ENCODE data around the gene FSD2. TPM values are rescaled to one million over a fixed set of nuclear protein-coding genes. Genes with fewer than 3 reads are reported as not detected.

The FSD2 gene
- total and polyA plus RNA-seq, 9 donors: 22.1 to 50.1 (median 44.3) TPM

DNA sequence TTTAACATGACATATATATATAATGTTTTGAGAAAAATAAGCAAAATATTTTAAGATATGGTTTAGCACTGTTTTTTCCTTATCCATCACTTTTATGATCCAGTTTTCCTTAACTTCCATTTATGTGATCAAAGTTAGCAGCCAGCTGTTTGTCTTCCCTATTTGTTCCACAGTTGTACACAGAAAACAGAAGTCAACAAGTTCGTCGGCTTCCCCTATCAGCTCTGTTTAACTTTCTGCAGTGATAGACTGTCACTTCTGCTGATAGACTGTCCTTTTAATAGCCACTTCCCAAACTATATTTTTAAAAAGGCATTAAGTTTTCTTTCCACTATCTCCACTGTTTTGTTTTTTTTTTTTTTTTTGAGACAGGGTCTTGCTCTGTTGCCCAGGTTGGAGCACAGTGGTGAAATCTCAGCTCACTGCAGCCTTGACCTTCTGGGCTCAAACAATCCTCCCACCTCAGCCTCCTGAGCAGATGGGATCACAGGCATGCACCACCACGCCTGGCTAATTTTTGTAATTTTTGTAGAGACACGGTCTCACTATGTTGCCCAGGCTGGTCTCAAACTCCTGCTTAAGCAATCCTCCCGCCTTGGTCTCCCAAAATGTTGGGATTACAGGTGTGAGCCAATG is 7.2 kb downstream of the FSD2 start:
- Histone ChIP-seq H3K4me1 (ENCODE audit: control insufficient read depth, insufficient read depth, low read length) (peaks cover 24% of the 10 kb centered on the region), H3K4me3 (ENCODE audit: low read length) (no peak overlapping the region), H3K9me3 (replicated peaks; ENCODE audit: control insufficient read depth, low read depth, low read length) (no peaks in the 10 kb centered on the region), H3K27ac (ENCODE audit: low read length) (peak overlapping the region; percentile 59), H3K27me3 (ENCODE audit: control insufficient read depth, insufficient read depth, low read length) (no peaks in the 10 kb centered on the region), H3K36me3 (ENCODE audit: control insufficient read depth, insufficient read depth, low read length) (peaks cover 3% of the 10 kb centered on the region)
- DNase-seq: peak; percentile 45
- 84% methylated on average over 3 of the region's 5 CpGs for WGBS (ENCODE audit: insufficient coverage)

DNA sequence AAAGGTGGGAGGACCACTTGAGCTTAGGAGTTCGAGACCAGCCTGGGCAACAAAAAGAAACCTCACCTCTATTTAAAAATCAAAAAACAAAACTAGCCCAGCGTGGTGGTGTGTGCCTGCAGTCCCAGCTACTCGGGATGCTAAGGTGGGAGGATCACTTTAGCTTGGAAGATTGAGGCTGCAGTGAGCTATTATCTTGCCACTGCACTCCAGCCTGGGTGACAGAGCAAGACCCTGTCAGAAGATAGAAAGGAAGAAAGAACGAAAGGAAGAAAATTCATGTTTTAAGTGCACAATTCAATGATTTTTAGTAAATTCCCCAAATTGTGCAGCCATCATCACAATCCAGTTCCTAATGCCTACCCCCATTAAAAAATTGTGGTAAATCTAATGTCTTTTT is 7.8 kb downstream of the FSD2 start:
- Histone ChIP-seq H3K4me1 (ENCODE audit: control insufficient read depth, insufficient read depth, low read length) (peaks cover 21% of the 10 kb centered on the region), H3K9me3 (replicated peaks; ENCODE audit: control insufficient read depth, low read depth, low read length) (no peaks in the 10 kb centered on the region), H3K36me3 (ENCODE audit: control insufficient read depth, insufficient read depth, low read length) (peaks cover 3% of the 10 kb centered on the region), H3K27ac (ENCODE audit: low read length) (no peak overlapping the region), H3K4me3 (ENCODE audit: low read length) (no peak overlapping the region), H3K27me3 (ENCODE audit: control insufficient read depth, insufficient read depth, low read length) (no peaks in the 10 kb centered on the region)
- WGBS (ENCODE audit: insufficient coverage): no CpG with 5 or more reads among the region's 4 CpGs
- DNase-seq: no peak

DNA sequence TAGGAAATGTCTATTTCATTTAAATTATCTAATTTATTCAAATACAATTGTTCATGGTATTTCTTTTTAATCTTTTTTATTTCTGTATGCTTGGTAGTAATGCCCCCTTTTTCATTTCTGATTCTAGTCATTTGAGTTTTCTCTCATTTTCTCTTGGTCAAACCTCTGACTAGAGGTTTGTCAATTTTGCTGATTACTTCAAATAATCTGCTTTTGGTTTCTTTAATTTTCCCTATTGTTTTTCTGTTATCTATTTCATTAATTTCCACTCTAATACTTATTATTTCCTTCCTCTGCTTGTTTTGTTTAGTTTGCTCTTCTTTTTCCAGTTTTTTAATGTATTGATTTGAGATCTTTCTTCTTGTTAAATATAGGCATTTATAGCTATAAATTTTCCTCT is 12.1 kb downstream of the FSD2 start:
- Histone ChIP-seq H3K4me1 (ENCODE audit: control insufficient read depth, insufficient read depth, low read length) (no peaks in the 10 kb centered on the region), H3K9me3 (replicated peaks; ENCODE audit: control insufficient read depth, low read depth, low read length) (no peaks in the 10 kb centered on the region), H3K27ac (ENCODE audit: low read length) (no peak overlapping the region), H3K27me3 (ENCODE audit: control insufficient read depth, insufficient read depth, low read length) (no peaks in the 10 kb centered on the region), H3K4me3 (ENCODE audit: low read length) (no peak overlapping the region), H3K36me3 (ENCODE audit: control insufficient read depth, insufficient read depth, low read length) (no peaks in the 10 kb centered on the region)
- no peak for DNase-seq

GRCh38 chr15:82792068-82792467 is 13.8 kb downstream of the FSD2 start:
- Histone ChIP-seq H3K9me3 (replicated peaks; ENCODE audit: control insufficient read depth, low read depth, low read length) (no peaks in the 10 kb centered on the region), H3K4me3 (ENCODE audit: low read length) (no peak overlapping the region), H3K27ac (ENCODE audit: low read length) (no peak overlapping the region), H3K27me3 (ENCODE audit: control insufficient read depth, insufficient read depth, low read length) (no peaks in the 10 kb centered on the region), H3K36me3 (ENCODE audit: control insufficient read depth, insufficient read depth, low read length) (peaks cover under 1% of the 10 kb centered on the region), H3K4me1 (ENCODE audit: control insufficient read depth, insufficient read depth, low read length) (no peaks in the 10 kb centered on the region)
- whole genome bisulfite sequencing (ENCODE audit: insufficient coverage): no CpG with 5 or more reads among the region's 1 CpG
- DNase-seq: no peak

GRCh38 chr15:82790321-82790720 is 15.5 kb downstream of the FSD2 start:
- H3K4me3 ChIP-seq (ENCODE audit: low read length): no peak overlapping the region
- no peaks in the 10 kb centered on the region for H3K9me3 ChIP-seq (replicated peaks; ENCODE audit: control insufficient read depth, low read depth, low read length)
- no peaks in the 10 kb centered on the region for H3K27me3 ChIP-seq (ENCODE audit: control insufficient read depth, insufficient read depth, low read length)
- 54% methylated on average over 2 of the region's 11 CpGs for WGBS (ENCODE audit: insufficient coverage)
- H3K36me3 ChIP-seq (ENCODE audit: control insufficient read depth, insufficient read depth, low read length): peaks cover 7% of the 10 kb centered on the region
- no peaks in the 10 kb centered on the region for H3K4me1 ChIP-seq (ENCODE audit: control insufficient read depth, insufficient read depth, low read length)
- no peak for DNase-seq
- no peak overlapping the region for H3K27ac ChIP-seq (ENCODE audit: low read length)

DNA sequence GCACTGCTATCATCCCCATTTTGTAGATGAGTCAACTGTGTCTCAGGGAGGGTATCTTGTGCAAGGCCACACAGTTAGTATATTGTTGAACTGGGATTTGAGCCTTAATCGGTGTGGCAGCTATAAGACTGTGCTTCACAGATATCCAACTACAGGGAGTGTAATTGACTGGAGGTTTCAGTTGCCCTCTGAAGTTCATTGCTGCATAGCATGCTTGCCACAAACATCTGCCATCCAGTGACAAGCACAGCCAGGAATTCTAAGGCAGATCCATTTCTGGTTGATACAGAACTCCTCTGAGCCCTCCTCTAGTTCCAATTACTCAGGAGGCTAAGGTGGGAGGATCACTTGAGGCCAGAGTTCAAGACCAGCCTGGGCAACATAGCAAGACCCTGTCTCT is 16.4 kb downstream of the FSD2 start:
- WGBS (ENCODE audit: insufficient coverage): no CpG with 5 or more reads among the region's 1 CpG
- H3K9me3 ChIP-seq (replicated peaks; ENCODE audit: control insufficient read depth, low read depth, low read length): no peaks in the 10 kb centered on the region
- no peak overlapping the region for H3K27ac ChIP-seq (ENCODE audit: low read length)
- H3K4me1 ChIP-seq (ENCODE audit: control insufficient read depth, insufficient read depth, low read length): no peaks in the 10 kb centered on the region
- H3K4me3 ChIP-seq (ENCODE audit: low read length): no peak overlapping the region
- H3K36me3 ChIP-seq (ENCODE audit: control insufficient read depth, insufficient read depth, low read length): peaks cover 7% of the 10 kb centered on the region
- no peak for DNase-seq
- H3K27me3 ChIP-seq (ENCODE audit: control insufficient read depth, insufficient read depth, low read length): no peaks in the 10 kb centered on the region

DNA sequence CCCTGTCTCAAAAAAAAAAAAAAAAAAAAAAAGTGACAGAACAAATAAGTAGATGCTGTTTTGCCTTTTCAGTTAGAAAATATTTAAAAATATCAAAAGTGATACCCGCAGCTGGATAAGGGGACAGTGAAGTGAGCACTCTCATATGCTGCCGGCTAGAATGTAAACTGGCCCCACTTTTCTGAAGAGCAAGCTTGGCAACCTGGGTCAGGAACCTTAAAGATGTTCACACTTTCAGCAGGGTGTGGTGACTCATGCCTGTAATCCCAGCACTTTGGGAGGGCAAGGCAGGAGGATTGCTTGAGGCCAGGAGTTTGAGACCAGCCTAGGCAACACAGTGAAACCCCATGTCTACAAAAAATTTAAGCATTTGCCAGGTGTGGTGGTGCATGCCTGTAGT is 17.4 kb downstream of the FSD2 start:
- 100% methylated on average over 2 of the region's 2 CpGs for WGBS (ENCODE audit: insufficient coverage)
- H3K4me3 ChIP-seq (ENCODE audit: low read length): no peak overlapping the region
- H3K27me3 ChIP-seq (ENCODE audit: control insufficient read depth, insufficient read depth, low read length): no peaks in the 10 kb centered on the region
- no peaks in the 10 kb centered on the region for H3K9me3 ChIP-seq (replicated peaks; ENCODE audit: control insufficient read depth, low read depth, low read length)
- no peaks in the 10 kb centered on the region for H3K4me1 ChIP-seq (ENCODE audit: control insufficient read depth, insufficient read depth, low read length)
- H3K36me3 ChIP-seq (ENCODE audit: control insufficient read depth, insufficient read depth, low read length): peaks cover 7% of the 10 kb centered on the region
- DNase-seq: no peak
- H3K27ac ChIP-seq (ENCODE audit: low read length): no peak overlapping the region

DNA sequence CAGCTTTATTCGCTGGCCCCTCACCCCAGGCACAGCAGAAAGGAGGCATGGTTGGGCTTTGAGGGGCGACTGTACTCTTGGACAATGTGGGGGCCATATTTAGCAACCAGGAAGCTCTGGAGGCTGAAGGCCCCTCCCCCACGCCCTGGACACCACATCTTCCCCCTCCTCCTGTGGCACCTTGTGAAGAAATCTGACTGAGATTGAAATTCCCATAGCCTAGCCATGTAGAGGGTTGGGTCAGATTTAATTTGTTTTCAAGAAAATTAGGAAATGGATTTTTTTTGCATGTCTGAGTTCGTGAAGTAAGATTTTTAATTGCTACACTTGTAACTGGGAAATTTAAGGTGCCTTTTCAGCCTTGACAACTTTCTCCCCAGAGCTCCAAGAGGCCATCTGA is 24.5 kb downstream of the FSD2 start:
- WGBS (ENCODE audit: insufficient coverage): 80% methylated on average over 1 of the region's 4 CpGs
- no peak overlapping the region for H3K27ac ChIP-seq (ENCODE audit: low read length)
- H3K4me1 ChIP-seq (ENCODE audit: control insufficient read depth, insufficient read depth, low read length): no peaks in the 10 kb centered on the region
- H3K4me3 ChIP-seq (ENCODE audit: low read length): no peak overlapping the region
- no peak for DNase-seq
- H3K36me3 ChIP-seq (ENCODE audit: control insufficient read depth, insufficient read depth, low read length): no peaks in the 10 kb centered on the region
- H3K9me3 ChIP-seq (replicated peaks; ENCODE audit: control insufficient read depth, low read depth, low read length): no peaks in the 10 kb centered on the region
- no peaks in the 10 kb centered on the region for H3K27me3 ChIP-seq (ENCODE audit: control insufficient read depth, insufficient read depth, low read length)

- no peak for DNase-seq
- Histone ChIP-seq H3K36me3 (ENCODE audit: control insufficient read depth, insufficient read depth, low read length) (no peaks in the 10 kb centered on the region), H3K27me3 (ENCODE audit: control insufficient read depth, insufficient read depth, low read length) (no peaks in the 10 kb centered on the region), H3K27ac (ENCODE audit: low read length) (no peak overlapping the region), H3K9me3 (replicated peaks; ENCODE audit: control insufficient read depth, low read depth, low read length) (no peaks in the 10 kb centered on the region), H3K4me1 (ENCODE audit: control insufficient read depth, insufficient read depth, low read length) (no peaks in the 10 kb centered on the region), H3K4me3 (ENCODE audit: low read length) (no peak overlapping the region)
- WGBS (ENCODE audit: insufficient coverage): no CpG with 5 or more reads among the region's 3 CpGs
Observed at GRCh38 chr15:82778755-82779154, 27.1 kb downstream of the FSD2 start.

DNA sequence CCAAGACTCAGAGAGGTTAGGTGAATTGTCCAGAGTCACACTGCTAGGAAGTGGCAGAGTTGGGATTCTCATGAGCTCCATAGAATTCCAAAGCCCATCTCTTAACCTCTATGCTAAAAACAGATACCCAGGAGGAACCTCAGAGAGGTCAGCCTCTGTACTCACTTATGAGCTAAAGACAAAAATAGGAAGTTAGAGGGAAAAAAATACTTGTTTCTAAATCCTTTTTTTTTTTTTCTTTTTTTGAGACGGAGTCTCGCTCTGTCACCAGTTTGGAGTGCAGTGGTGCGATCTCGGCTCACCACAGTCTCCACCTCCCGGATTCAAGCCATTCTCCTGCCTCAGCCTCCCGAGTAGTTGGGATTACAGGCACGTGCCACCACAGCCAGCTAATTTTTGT is 31.4 kb downstream of the FSD2 start:
- peaks cover 12% of the 10 kb centered on the region for H3K36me3 ChIP-seq (ENCODE audit: control insufficient read depth, insufficient read depth, low read length)
- 83% methylated on average over 2 of the region's 7 CpGs for WGBS (ENCODE audit: insufficient coverage)
- no peak overlapping the region for H3K27ac ChIP-seq (ENCODE audit: low read length)
- no peaks in the 10 kb centered on the region for H3K9me3 ChIP-seq (replicated peaks; ENCODE audit: control insufficient read depth, low read depth, low read length)
- H3K4me1 ChIP-seq (ENCODE audit: control insufficient read depth, insufficient read depth, low read length): no peaks in the 10 kb centered on the region
- no peak overlapping the region for H3K4me3 ChIP-seq (ENCODE audit: low read length)
- DNase-seq: no peak
- H3K27me3 ChIP-seq (ENCODE audit: control insufficient read depth, insufficient read depth, low read length): no peaks in the 10 kb centered on the region

Measured in muscle of leg (tissue), 11 donors.